Neuronal stem cell (in vitro differentiated cells): ENCODE measurements around the gene CPPED1.

ENCODE experiments used
- DNase-seq: peaks from one replicate; pipeline ENCODE4 v3.0.0-alpha.2; 2013; ENCODE audit warnings: low spot score
- H2AFZ ChIP-seq: one replicate; pipeline ENCODE4 v1.6.1; 2013; ENCODE audit warnings: mild to moderate bottlenecking, low read length, inconsistent platforms
- H2AK5ac ChIP-seq: 2 replicates; pipeline ENCODE4 v1.6.1; 2013; ENCODE audit warnings: low read depth, mild to moderate bottlenecking, inconsistent platforms, low read length, moderate library complexity, mixed read lengths
- H2BK120ac ChIP-seq: 2 replicates; pipeline ENCODE4 v1.6.1; 2013; ENCODE audit warnings: low read depth, mild to moderate bottlenecking, inconsistent platforms, low read length, moderate library complexity, mixed read lengths
- H2BK12ac ChIP-seq: one replicate; pipeline ENCODE4 v1.6.1; 2013; ENCODE audit warnings: low read length, inconsistent platforms
- H2BK15ac ChIP-seq: 2 replicates; pipeline ENCODE4 v1.6.1; 2013; ENCODE audit warnings: mild to moderate bottlenecking, low read length, inconsistent platforms, mixed read lengths
- H2BK5ac ChIP-seq: one replicate; pipeline ENCODE4 v1.6.1; 2013; ENCODE audit warnings: inconsistent platforms, mild to moderate bottlenecking, low read length, moderate library complexity
- H3K14ac ChIP-seq: one replicate; pipeline ENCODE4 v1.6.1; 2013; ENCODE audit warnings: low read length, inconsistent platforms
- H3K18ac ChIP-seq: 2 replicates; pipeline ENCODE4 v1.6.1; 2013; ENCODE audit warnings: low read length, inconsistent platforms
- H3K23ac ChIP-seq: 2 replicates; pipeline ENCODE4 v1.6.1; 2013; ENCODE audit warnings: low read depth, mild to moderate bottlenecking, mixed read lengths, low read length, inconsistent platforms; ENCODE audit not compliant: poor library complexity
- H3K27ac ChIP-seq: replicated peaks from 3 replicates; pipeline ENCODE4 v1.5.1; 2013; ENCODE audit warnings: low read length, inconsistent platforms
- H3K27me3 ChIP-seq, 3 experiments: 2 replicates each; pipeline ENCODE4 v1.6.1; 2013; ENCODE audit warnings: low read length in 3 of 3, mild to moderate bottlenecking in 2 of 3, inconsistent platforms in 1 of 3, low read depth in 1 of 3, mixed read lengths in 1 of 3, moderate library complexity in 1 of 3; ENCODE audit not compliant: control insufficient read depth in 3 of 3, insufficient read depth in 3 of 3
- H3K36me3 ChIP-seq, 2 donors: replicated peaks in 1 of 2; 2 replicates each; pipeline ENCODE4 v1.6.1; 2013; ENCODE audit warnings: low read length in 2 of 2; ENCODE audit not compliant: control insufficient read depth in 2 of 2, insufficient read depth in 2 of 2
- H3K4ac ChIP-seq: 2 replicates; pipeline ENCODE4 v1.6.1; 2013; ENCODE audit warnings: inconsistent platforms, mild to moderate bottlenecking, low read length, moderate library complexity
- H3K4me1 ChIP-seq, 2 donors: 1 replicate in 1 of 2; 2 replicates in 1 of 2; pipeline ENCODE4 v1.6.1; 2013; ENCODE audit warnings: low read length in 2 of 2, low read depth in 1 of 2; ENCODE audit not compliant: control insufficient read depth in 2 of 2, insufficient read depth in 1 of 2
- H3K4me2 ChIP-seq: one replicate; pipeline ENCODE4 v1.6.1; 2013; ENCODE audit warnings: mild to moderate bottlenecking, low read length, inconsistent platforms; ENCODE audit not compliant: insufficient read depth, poor library complexity, severe bottlenecking
- H3K4me3 ChIP-seq, 2 donors: 2 replicates each; pipeline ENCODE4 v1.5.1; 2013; ENCODE audit warnings: low read length in 2 of 2, mild to moderate bottlenecking in 2 of 2, inconsistent platforms in 1 of 2, moderate library complexity in 1 of 2
- H3K79me1 ChIP-seq: one replicate; pipeline ENCODE4 v1.6.1; 2013; ENCODE audit warnings: low read depth, mild to moderate bottlenecking, inconsistent platforms, low read length, moderate library complexity
- H3K9ac ChIP-seq: one replicate; pipeline ENCODE4 v1.6.1; 2013; ENCODE audit warnings: mild to moderate bottlenecking, low read depth, low read length, inconsistent platforms; ENCODE audit not compliant: poor library complexity
- H3K9me3 ChIP-seq, 2 donors: replicated peaks in 1 of 2; 2 replicates each; pipeline versions ENCODE3 to v1.6.1; 2013; ENCODE audit warnings: low read length in 2 of 2, mild to moderate bottlenecking in 2 of 2, inconsistent platforms in 1 of 2, low read depth in 1 of 2, mixed read lengths in 1 of 2, moderate library complexity in 1 of 2; ENCODE audit not compliant: control insufficient read depth in 2 of 2, insufficient read depth in 1 of 2
- H4K8ac ChIP-seq: one replicate; pipeline ENCODE4 v1.6.1; 2013; ENCODE audit warnings: low read depth, mild to moderate bottlenecking, inconsistent platforms, low read length, moderate library complexity
- H4K91ac ChIP-seq: one replicate; pipeline ENCODE4 v1.6.1; 2013; ENCODE audit warnings: low read length, low read depth, mild to moderate bottlenecking, inconsistent platforms; ENCODE audit not compliant: poor library complexity
- WGBS, 2 donors: extraction: QIAGEN DNeasy Blood & Tissue Kit; methylation state at CpG; one replicate each; pipeline ENCODE4 v1.1.7; 2013; ENCODE audit warnings: missing lambda C conversion rate in 2 of 2, mixed read lengths in 1 of 2; ENCODE audit not compliant: insufficient read length in 2 of 2, insufficient replicate concordance in 1 of 2; ENCODE audit errors: extremely low coverage in 2 of 2; 5-methylcytosine and 5-hydroxymethylcytosine counted together

Gene CPPED1

DNA sequence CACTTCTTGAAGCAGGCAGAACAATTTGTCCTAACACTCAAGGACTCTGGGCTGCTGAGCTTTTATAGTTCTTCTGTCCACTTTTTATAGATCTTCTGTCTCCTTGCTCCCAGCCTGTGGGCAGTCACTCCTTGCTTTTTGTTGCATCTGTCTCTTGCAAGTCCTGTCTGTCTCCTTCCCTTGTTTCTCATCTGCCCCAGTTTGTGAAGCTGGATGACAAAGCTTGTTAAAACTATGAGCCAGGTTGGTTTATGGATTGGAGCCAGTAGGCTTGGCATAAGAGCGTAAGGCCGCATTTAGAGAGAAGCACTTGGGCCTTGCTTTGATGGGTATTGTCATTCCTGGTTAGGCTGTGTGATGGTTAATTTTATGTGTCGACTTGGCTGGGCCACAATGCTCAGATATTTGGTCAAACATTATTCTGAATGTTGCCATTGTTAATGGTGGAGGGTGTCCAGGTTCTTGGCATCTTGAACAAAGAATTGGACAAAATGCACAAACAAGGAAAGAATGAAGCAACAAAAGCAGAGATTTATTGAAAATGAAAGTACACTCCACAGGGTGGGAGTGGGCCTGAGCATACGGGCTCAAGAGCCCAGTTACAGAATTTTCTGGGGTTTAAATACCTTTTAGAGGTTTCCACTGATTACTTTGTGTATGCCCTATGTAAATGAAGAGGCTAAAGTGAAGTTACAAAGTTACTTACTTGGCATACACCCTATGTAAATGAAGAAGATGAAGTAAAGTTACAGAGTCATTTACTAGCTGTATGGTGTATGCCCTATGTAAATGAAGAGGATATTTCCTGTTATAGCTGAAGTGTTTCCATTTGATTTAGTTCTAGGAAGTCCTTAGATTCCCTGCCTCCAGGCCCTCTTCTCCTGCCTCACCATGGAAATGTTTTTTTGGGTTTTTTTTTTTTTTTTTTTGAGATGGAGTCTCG, 8.0 kb upstream of the CPPED1 start:
- Histone ChIP-seq H3K9me3 (no peaks in the 10 kb centered on the region), H3K4me1 (no peaks in the 10 kb centered on the region), H3K4me2 (no peak overlapping the region), H2AFZ (no peak overlapping the region), H2BK15ac (no peak overlapping the region), H3K36me3 (no peaks in the 10 kb centered on the region), H3K27ac (no peak overlapping the region), H2BK12ac (no peak overlapping the region), H3K14ac (no peak overlapping the region), H4K8ac (no peak overlapping the region), H2BK5ac (no peak overlapping the region), H3K23ac (no peak overlapping the region), H3K27me3 (no peaks in the 10 kb centered on the region), H3K79me1 (no peaks in the 10 kb centered on the region), H2AK5ac (no peak overlapping the region), H3K9ac (no peak overlapping the region), H3K18ac (no peak overlapping the region), H3K4ac (no peak overlapping the region), H2BK120ac (no peak overlapping the region), H3K4me3 (no peak overlapping the region), H4K91ac (no peak overlapping the region)
- no CpG with 5 or more reads among the region's 5 CpGs for WGBS, 2 donors
- DNase-seq = no peak

DNA sequence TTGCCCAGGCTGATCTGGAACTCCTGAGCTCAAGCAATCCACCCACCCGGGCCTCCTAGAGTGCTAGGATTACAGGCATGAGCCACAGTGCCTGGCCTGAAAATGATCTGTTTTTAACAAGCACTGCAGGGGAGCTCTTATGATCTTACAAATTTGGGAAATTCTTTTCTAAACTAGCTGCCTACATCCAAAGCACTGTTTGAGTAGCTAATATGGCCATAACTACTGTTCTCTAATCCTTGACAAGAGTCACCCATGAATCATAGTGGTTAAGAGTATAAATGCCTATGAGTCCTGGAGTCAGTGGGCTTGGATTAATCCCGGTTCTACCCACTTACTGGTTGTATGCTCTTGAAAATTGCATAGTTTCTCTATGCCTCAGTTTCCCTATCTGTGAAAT, 1.4 kb upstream of the CPPED1 start:
- H3K4ac ChIP-seq = no peak overlapping the region
- no peak overlapping the region for H3K9ac ChIP-seq
- no peak overlapping the region for H2AK5ac ChIP-seq
- no peak overlapping the region for H2BK15ac ChIP-seq
- no peak overlapping the region for H3K27ac ChIP-seq
- H2BK5ac ChIP-seq = no peak overlapping the region
- no peak overlapping the region for H3K23ac ChIP-seq
- H3K9me3 ChIP-seq = no peaks in the 10 kb centered on the region
- H4K8ac ChIP-seq = no peak overlapping the region
- DNase-seq = no peak
- no peaks in the 10 kb centered on the region for H3K36me3 ChIP-seq
- H2BK120ac ChIP-seq = no peak overlapping the region
- no peak overlapping the region for H4K91ac ChIP-seq
- no peak overlapping the region for H2AFZ ChIP-seq
- H3K79me1 ChIP-seq = no peaks in the 10 kb centered on the region
- H3K4me1 ChIP-seq = no peaks in the 10 kb centered on the region
- peak overlapping the region; percentile 78 for H2BK12ac ChIP-seq
- no peak overlapping the region for H3K18ac ChIP-seq
- WGBS, 2 donors = no CpG with 5 or more reads among the region's 2 CpGs
- no peak overlapping the region for H3K14ac ChIP-seq
- H3K27me3 ChIP-seq = no peaks in the 10 kb centered on the region
- no peak overlapping the region for H3K4me2 ChIP-seq
- H3K4me3 ChIP-seq = no peak overlapping the region

- Histone ChIP-seq H3K23ac (no peak overlapping the region), H3K4ac (no peak overlapping the region), H3K18ac (no peak overlapping the region), H4K91ac (no peak overlapping the region), H3K27me3 (no peaks in the 10 kb centered on the region), H3K36me3 (no peaks in the 10 kb centered on the region), H2AFZ (peak overlapping the region; percentile 100), H2BK5ac (no peak overlapping the region), H3K9ac (no peak overlapping the region), H3K27ac (no peak overlapping the region), H3K9me3 (no peaks in the 10 kb centered on the region), H2BK12ac (no peak overlapping the region), H3K4me2 (no peak overlapping the region), H3K79me1 (no peaks in the 10 kb centered on the region), H2BK15ac (no peak overlapping the region), H3K4me1 (no peaks in the 10 kb centered on the region), H3K4me3 (peak overlapping the region in 1 of 2 donors; percentile 64), H3K14ac (no peak overlapping the region), H4K8ac (no peak overlapping the region), H2BK120ac (no peak overlapping the region), H2AK5ac (no peak overlapping the region)
- DNase-seq = no peak
- no CpG with 5 or more reads among the region's 9 CpGs for WGBS, 2 donors
These were observed 708 bp upstream of the CPPED1 start for GRCh38 chr16:12804395-12804794.

GRCh38 chr16:12802661-12803060, 1.0 kb downstream of the CPPED1 start:
- Histone ChIP-seq H2BK12ac (no peak overlapping the region), H3K27me3 (no peaks in the 10 kb centered on the region), H3K4me1 (no peaks in the 10 kb centered on the region), H3K4ac (no peak overlapping the region), H2AFZ (peak overlapping the region; percentile 100), H3K79me1 (no peaks in the 10 kb centered on the region), H3K36me3 (no peaks in the 10 kb centered on the region), H3K4me3 (peak overlapping the region in 1 of 2 donors; percentile 64), H4K91ac (no peak overlapping the region), H3K4me2 (no peak overlapping the region), H4K8ac (no peak overlapping the region), H2BK5ac (no peak overlapping the region), H2AK5ac (no peak overlapping the region), H2BK120ac (no peak overlapping the region), H3K23ac (no peak overlapping the region), H3K18ac (no peak overlapping the region), H3K27ac (no peak overlapping the region), H2BK15ac (no peak overlapping the region), H3K9me3 (no peaks in the 10 kb centered on the region), H3K9ac (no peak overlapping the region), H3K14ac (no peak overlapping the region)
- WGBS, 2 donors = no CpG with 5 or more reads among the region's 6 CpGs
- no peak for DNase-seq
